Limb (tissue), 2 donors: Measurements from ENCODE around the gene ZNF740.

Source experiments
- DNase-seq, 2 donors: peaks; one replicate each; pipeline ENCODE4 v3.0.0-alpha.2; 2016; ENCODE audit errors: extremely low spot score in 2 of 2

Gene ZNF740

DNA sequence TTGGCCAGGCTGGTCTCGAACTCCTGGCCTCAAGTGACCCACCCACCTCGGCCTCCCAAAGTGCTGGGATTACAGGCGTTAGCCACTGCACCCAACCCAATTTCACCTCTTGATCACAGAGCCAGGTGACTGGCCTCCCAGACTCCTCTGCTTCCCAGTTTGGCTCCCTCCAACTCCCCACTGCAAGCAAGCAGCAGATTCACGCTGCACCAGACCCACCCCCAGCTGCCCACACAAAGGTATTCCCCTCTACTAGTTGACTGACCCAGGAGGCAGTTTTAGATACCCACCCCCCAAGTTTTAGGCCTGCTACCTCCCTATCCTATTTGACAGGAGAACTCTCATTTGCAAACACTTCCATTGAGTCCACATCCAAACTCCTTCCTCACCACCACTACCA, 46.3 kb downstream of the ZNF740 start:
- DNase-seq, result no peak

GRCh38 chr12:53227341-53227740, 46.8 kb downstream of the ZNF740 start:
- no peak for DNase-seq

- no peak for DNase-seq
Measured at GRCh38 chr12:53227836-53228235, 47.3 kb downstream of the ZNF740 start.

DNA sequence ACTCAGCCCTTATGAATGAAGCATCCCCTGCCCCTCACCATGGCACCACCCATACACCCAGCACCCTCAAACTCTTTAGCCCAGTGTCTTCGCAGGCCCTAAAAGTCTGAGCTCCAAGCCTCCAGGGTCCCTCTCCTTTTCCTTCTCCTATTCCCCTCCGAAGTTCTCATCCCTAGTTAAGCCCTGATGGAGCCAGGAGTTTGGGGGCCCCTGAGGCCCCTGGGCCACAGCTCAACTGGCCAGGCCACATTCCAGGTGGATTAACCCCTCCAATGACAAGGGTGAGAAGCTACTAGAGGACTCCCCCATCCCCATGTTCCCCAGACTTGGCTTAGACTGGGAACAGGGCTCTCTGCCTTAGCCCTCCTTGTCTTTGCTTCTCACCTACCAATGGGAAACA, 48.9 kb downstream of the ZNF740 start:
- DNase-seq, result no peak

DNA sequence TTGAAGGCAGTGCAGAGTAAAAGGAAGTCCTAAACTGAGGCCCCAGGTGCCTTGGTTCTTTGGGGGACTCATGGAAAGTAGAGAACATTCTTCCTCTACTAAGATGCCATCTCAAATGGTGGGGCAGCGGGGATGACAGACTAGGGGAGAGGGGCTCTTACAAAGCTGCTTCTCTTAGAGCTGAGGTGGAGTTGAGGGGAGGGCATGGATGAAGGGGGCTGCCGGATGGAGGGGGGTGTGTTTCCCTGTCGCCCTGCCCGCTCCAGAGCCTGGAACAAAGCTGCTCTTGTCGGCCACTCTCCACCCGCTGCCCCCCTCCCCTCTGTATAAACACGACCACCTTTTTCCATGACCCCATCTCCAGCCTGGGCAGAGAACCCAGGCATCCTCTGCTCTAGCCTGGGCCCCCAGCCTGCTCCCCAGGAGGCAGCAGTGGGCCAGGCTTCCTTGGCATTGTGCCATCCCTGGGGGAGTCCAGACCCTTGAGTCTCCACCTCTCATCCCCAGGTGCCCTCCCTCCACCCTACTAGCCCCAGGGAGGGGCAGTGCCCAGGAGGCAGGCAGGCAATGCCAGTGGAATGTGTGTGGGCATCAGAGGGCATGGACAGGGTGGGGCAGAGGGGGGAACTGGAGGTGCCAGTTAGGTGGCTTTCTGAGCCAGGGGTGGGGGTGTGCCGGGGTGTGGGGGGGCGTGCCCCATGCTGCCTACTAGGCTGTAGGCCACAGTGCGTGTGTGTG, 49.8 kb downstream of the ZNF740 start:
- peak in 1 of 2 donors; percentile 75 for DNase-seq

- no peak for DNase-seq
Measured at GRCh38 chr12:53231671-53231920, 51.1 kb downstream of the ZNF740 start.

GRCh38 chr12:53231921-53232645, 51.6 kb downstream of the ZNF740 start, which contains the start of gene RARG:
TSS of gene RARG (minus strand) at chr12:53232209. CDS start at chr12:53227545, 4,664 bp downstream.
- DNase-seq, result peak; percentile 63 to 79

GRCh38 chr12:53232646-53233461, 52.3 kb downstream of the ZNF740 start:
- peak in 1 of 2 donors; percentile 51 for DNase-seq

- peak in 1 of 2 donors; percentile 36 for DNase-seq
Measured at GRCh38 chr12:53233671-53234121, 53.2 kb downstream of the ZNF740 start.

GRCh38 chr12:53234271-53234914, 53.9 kb downstream of the ZNF740 start:
- DNase-seq, result peak; percentile 51 to 76

DNA sequence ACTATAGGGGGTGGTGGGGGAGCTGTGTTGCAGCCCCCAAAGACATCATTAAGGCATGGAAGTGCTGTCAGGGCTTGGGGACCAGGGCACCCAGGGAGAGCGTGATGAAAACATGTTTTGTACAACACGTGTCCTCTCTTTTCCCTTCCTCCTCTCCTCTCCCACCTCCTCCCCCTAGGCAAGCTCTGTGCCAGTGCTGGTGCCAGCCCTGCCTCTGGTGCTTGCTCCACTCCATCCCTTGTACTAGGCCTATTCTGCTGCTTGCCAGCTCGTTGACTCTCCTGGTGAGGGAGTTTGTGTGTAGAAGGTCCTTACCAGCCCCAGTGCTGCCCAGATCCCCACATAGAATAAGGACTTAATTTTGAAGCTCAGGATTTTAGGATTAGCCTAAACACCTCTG, 54.6 kb downstream of the ZNF740 start:
- DNase-seq, result no peak

DNA sequence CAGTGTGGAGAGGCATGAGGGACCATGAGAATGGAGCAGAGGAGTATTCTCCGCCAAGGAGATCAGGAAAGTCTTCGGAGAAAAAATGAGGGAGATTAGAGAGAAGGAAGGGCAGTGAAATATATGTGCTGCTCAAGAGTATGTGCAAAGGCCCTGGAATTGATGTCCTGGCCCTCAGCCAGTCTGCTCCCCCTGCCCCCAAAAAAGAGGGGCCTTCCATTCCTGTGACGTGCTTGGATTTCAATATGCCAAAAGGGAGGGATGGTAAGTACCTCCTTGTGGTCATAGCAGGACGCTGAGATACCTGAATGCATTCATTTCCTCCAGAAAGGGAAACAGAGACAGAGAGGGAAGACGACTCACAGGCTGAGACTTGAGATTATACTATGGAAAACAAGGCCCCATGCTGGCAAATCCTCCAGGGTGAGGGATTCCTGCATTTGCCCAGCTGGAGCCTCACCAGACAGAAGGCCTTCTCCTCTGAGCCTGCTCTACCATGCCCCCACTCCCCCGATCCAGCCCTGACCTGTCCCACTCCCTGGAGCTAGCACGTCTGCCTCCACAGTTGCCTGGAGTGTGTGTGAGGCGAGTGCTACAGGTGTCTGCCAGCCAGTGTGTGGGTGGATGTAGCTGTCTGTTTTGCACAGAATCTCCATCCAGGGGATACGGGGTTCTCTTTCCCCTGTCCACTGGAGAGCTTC, 55.4 kb downstream of the ZNF740 start:
- no peak for DNase-seq

DNA sequence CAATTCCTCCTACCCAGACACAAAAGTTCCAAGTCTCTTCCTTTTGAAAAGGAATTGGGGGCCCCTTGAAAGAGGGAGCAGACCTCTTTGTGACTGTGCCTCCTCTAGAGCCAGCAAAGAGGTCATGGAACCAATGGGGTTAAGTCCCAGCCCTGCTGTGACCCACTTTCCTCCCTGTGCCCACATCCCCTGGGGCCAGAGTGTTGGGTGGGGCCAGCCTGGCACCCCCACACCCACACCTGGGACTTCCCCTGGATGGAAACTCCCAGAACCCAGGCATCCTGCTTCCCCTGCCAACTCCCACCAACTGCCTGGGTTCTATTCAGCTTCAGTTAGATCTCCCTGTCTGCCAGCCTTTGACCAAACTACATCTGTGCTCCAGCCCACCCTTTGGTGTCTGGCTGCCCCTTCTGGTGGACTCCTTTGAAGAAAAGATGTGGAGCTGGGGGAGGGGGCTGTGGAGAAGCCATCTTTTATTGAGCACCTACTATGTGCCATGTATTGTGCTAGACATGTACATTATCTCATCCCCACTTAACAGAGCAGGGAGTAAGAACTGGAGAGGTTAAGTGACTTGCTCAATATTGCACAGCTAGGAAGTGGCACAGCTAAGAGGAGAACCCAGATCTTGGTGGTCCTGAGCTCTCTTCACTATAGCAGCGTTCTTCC, 56.1 kb downstream of the ZNF740 start:
- no peak for DNase-seq

- DNase-seq, result no peak
Measured at GRCh38 chr12:53239643-53240258, 59.2 kb downstream of the ZNF740 start.

DNA sequence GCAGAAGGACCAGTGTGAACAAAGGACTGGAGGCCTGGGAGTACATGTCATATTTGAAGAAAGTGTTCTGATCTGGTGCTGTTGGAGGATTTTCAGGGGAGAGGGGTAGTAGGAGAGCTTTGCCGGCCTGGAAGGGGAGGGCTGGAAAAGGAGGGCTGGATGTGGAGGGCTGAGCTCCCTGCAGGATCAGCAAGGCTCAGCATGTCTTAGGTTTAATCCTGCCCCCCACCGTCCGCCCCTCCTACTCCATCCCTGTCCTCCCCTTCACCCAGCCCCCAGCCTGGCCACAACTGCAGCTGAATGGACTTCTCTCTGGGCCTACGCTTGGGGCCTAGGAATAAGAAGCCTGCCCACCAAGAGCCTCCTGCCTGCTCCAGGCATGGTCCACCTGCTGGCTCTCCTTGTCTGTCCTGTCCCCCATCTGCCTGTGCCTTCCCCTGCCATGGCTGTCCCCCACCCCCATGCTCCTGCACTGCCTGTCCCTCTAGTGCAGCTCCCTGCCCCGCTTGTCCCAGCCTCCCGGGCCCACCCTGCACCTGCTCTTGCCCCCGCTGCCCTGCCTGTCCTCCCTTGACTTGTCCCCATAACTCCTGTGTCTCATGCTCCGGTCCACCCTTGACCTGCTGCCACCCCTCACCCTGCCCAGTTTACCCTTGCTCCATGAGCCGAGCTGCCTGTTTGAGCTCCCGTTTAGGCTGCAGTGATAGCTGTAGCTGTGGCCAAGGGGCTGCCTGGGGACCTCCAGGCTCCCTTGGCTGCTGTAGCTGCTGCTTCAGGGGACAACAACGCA, 61.3 kb downstream of the ZNF740 start:
- no peak for DNase-seq

- no peak for DNase-seq
Measured at GRCh38 chr12:53244337-53244736, 63.8 kb downstream of the ZNF740 start.
